Measurements from ENCODE around the gene FBXL7.

FBXL7 gene

DNA sequence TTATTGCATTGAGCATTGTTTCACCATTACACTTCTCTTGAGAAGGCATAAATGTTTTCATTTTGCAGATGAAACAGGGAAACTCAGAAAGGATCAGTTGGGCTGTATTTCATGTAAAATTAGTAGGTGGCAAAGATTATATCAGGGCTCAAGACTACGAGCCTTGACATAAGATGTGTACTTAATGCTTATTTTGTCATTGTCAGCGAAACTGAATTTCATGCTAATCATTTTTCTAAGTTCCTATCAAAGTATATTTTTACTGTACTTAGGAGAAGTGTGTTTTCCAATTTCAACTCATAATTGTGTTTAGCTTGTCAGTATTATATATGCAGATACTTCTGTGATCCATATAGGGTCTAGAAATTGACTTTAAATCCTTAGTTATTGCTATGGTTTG is 123.8 kb downstream of the FBXL7 start:
- no peak for DNase-seq

DNA sequence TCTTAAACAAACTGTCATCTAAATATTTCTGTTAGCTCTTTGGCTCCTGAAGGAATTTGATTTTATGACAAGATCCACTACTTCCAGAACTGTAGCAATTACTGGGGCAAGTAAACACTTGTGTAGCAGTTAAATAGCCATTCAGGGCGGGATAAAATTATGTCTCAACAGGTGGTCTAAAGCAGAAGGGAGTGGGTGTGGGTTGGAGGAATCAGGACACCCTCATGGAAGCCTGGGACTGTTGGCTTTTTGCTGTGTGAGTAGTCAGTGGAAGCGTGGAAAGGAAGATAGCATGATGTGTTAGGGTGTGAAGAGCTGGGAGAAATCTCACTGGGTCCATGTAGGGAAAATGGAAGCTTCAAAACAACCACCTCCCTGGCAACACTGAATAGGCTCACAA is 127.1 kb downstream of the FBXL7 start:
- DNase-seq: no peak

DNA sequence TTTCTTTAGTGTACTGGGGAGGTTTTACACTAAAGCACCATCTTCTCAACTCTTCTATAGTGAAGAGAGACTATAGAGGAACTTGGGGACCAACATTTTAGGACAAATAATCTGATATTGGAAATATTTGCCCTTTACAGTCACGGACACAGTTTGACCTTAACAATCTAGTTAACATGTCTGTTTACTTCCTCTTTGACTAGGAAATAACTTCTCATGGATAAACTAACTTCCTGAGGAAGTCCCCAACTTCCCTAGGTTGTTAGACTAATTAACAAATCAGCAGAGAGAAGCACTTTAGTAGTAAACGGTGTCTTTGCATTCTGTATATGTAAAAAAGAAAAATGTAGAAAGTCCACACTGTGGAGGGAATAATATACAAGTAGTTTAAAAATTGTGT is 127.7 kb downstream of the FBXL7 start:
- no peak for DNase-seq

DNA sequence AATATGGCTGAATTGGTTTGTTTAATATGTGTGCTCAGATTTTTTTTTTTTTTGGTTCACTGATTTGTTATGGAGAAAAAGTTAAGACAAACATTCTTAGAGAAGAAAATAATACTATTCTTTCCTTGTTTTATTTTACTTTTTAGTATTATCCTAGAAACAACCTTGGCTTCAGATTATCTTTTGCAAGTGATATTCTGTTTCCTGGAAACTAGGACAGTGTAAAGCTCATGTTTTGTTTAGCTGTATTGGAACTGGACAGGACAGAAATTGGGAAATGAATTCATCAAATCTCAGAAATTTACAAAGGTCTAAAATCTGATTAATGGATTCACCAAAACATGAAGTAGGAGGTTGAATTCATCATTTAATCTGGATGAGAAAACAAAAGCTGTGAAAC is 130.5 kb downstream of the FBXL7 start:
- no peak for DNase-seq

DNA sequence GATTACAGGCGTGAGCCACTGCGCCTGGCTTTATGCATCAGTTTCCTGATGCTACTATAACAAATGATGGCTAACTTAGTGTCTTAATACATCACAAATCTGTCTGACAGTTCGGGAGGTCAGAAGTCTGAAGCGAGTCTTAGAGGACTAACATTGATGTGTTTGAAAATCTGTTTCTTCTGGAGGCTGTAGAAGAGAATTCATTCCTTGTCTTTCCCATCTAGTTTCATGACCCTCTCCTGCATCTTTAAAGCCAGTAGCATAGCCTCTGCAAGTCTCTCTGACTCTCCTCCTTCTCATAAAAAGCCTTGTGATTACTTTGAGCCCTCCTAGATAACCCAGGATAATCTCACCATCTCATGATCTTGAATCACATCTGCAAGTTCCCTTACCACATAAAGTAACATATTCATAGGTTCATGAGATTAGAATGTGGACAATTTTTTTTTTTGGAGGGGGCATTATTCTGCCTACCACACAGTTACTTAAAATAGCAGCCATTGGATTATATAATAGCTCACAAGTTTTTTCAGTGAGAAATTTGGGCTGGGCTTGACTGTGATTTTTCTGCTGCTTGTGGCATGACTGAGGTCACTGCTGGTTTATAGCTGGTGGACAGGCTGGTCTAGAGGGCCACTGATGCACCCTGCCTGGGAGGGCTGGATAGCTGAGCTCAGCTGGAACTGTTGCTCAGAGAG is 134.8 kb downstream of the FBXL7 start:
- no peak for DNase-seq

DNA sequence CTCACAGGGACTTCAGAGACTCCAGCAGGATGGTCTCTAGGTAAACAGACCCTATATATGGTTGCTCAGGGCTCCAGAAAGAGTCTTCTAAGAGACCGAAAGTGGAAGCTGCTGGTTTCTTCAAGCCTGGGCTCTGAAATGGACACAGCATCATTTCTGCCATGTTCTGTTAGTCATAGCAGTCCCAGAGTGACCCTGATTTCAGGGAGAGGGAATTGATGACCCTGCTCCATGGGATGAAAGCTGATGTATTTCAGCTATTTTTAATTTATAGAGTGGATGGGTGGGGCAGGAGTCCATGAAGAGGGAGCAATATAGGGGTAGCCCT is 135.3 kb downstream of the FBXL7 start:
- DNase-seq: no peak

DNA sequence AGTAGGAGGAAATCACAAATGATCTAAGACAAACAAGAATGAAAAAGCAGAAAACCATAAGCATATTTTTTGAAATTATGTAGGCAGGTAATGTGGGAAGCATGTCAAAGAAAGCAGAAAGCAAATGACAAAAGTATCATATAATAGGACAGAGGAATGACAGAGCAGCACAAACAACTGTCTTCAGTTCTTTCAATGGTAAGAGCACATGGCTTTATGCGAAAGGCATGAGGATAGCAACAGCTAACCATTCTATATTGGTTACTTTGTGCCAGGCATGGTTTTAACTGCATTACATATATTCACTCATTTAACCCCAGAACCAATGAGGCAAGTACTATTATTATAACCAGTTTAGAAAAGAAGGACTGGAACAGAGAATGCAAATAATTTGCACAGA is 137.4 kb downstream of the FBXL7 start:
- no peak for DNase-seq

DNA sequence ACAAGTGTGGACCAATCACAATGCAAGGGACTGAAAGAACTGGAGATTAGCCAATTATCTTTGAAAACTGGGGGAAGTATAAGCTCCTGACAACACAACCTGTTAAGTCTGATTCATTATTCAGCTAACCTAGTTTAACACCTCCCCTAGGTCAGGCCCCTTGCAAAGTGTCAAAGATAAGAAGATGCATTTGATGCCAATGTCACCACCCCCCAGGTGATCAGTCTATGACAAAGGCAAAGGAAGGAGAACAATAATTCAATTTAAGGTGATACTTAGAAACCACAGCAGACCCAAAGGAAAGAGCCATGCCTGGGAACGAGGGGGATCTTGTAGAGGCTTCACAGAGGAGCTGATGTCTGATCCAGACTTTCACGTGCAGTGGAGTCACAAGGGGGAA is 137.9 kb downstream of the FBXL7 start:
- DNase-seq: no peak

DNA sequence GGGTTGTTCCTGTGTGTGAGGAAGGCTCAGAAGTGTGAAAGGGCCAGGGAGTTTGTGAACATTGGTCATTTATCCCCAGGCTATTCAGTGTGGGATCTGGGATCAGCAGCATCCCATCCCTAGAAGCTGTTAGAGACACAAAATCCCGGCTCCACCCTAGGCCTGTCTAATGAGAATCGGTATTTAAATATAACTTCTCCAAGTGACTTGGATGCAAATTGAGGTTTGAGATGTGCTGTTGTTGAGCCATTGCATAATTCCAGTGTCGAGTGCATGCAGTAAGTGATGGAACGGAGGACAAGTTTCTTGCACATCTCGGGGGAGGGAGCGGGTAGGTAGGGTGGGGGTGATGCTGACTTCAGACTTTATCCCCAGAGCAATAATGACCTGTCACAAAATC is 138.3 kb downstream of the FBXL7 start:
- no peak for DNase-seq

DNA sequence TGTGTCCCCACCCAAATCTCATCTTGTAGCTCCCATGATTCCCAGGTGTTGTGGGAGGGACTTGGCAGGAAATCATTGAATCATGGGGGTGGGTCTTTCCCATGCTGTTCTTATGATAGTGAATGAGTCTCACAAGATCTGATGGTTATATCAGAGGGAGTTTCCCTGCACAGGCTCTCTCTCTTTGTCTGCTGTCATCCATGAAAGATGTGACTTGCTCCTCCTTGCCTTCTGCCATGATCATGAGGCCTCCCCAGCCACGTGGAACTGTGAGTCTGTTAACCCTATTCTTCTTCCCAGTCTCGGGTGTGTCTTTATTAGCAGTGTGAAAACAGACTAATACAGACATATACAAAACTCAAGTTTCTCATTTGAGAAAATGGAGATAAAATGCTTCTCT is 139.3 kb downstream of the FBXL7 start:
- DNase-seq: no peak

DNA sequence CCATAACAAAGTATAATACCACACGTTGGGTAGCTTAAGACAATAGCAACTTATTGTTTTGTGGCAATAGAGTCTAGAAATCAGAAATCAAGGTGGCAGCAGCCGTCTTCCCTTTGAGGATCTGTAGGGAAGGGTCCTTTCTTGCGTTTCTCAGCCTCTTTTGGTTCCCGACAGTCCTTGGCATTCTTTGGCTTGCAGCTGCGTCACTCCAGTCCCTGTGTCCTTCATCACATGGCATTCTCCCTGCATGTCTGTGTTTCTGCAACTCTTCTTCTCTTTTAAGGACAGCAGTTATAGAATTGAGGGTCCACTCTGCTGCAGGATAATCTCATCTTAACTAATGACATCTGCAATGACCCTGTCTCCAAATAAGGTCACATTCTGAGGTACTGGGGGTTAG is 140.1 kb downstream of the FBXL7 start:
- DNase-seq: no peak

DNA sequence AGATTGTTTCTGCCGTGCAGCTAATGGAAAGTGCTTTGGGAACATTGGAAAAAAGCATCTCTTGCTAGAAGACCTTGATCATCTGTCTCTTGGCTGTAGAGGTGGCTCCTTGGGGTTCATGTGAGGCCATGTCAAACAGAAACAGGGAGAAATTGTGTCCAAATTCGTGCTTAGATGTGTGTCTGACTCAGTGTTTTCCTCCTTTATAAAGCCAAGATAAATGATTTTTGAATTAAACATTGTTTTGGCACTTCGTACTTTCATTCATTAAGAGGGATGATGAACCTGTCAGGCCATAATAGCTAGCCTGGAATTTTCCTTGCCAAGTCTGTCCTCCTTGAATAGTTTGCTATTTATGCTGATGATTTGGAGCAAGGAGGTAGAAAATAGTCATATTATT is 143.8 kb downstream of the FBXL7 start:
- no peak for DNase-seq

DNA sequence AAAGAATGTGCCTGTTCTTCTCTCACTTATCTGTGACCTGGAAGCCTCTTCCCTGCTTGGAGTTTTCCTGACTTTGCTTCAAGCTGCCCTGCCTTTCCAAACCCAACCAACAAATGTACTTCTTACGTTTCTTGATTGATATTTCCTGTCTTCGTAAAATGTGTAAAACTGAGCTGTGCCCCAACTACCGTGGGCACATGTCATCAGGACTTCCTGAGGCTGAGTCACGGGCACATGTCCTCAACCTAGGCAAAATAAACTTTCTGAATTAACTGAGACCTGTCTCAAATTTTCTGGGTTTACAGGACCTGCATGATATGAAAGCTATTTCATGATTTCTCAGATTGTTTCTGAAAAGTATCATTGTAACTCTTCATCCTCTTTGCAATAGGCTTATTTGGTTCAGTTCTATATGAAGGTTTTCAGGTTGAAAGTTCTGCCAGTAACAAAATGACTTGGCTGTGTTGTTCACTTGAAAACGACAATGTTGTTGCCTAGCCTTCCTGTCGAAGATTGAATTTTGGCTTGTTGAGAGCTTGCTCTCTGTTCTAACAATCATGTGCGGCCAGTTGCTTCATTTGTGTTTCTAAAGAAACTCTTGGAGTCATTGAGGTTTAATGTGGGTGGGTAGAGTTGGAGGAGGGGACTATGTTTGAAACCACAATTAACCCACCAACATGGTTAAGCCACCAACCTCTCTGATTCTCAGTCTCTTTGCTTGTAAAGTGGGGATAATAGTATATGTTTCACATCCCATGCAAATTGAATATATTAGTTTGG is 145.6 kb downstream of the FBXL7 start:
- DNase-seq: no peak

DNA sequence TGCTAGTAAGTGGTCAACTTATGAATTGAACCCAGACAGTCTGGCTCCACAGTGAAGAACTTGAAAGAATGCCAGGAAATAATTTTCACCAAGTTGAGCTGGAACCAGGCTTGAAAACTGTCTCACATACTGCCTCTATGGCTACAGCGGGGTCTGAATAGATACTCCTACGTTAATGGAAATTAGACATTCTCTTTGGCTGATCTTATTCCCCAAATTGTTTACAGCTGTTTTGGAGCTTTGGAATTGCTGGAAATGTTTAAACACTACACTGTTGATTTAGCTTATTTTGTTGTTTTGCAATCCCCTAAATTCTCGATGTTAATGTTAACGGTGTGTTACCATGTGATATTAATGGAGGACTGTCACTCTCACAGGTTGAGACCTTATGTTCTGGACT is 146.4 kb downstream of the FBXL7 start:
- DNase-seq: no peak

DNA sequence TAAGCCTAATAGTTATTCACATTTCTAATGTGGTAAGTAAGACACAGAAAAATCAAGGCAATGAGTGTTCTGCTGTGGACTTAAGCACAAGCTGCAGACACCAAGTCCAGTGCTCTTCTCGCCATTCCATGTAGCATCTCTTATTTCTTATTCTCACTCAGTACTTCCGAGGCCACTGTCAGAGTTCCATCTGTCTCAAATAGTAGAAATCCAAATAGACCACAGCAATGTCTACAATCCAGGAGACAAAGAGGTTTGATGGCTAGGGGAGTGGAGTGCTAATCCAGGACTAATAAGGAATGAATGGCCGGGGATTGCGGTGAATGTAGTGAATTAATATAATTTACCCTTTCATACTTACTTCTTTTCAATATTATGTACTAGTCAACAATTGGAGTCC is 147.3 kb downstream of the FBXL7 start:
- no peak for DNase-seq

DNA sequence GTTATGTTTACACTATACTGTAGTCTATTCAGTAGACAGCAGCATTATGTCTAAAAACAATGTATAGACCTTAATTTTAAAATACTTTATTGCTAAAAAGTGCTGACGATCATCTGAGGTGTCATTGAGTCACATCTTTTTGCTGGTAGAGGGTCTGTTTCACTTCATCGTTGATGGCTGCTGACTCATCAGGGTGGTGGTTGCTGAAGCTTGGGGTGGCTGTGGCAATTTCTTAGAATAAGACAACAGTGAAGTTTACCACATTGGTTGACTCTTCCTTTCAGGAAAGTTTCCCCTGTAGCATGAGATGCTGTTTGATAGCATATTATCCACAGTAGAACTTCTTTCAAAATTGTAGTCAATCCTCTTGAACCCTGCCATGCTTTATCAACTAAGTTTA is 150.3 kb downstream of the FBXL7 start:
- DNase-seq: no peak

DNA sequence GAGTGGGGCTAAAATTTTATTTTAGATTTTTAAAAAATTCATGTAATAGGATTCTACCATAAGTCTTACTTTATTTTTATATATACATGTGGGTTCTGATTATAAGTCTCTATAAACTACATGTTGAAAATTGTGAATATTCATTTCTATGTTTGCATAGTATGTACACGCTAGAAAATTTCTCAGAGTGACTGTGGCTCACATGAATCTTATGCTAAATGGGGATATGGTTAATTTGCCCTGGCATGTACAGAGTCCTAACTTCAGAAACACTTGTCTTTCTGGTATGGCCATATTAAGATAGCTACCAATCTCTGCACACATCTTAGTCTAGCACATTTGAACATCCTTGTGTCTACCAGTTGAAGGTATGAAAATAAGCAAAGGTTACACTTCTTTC is 154.8 kb downstream of the FBXL7 start:
- no peak for DNase-seq

DNA sequence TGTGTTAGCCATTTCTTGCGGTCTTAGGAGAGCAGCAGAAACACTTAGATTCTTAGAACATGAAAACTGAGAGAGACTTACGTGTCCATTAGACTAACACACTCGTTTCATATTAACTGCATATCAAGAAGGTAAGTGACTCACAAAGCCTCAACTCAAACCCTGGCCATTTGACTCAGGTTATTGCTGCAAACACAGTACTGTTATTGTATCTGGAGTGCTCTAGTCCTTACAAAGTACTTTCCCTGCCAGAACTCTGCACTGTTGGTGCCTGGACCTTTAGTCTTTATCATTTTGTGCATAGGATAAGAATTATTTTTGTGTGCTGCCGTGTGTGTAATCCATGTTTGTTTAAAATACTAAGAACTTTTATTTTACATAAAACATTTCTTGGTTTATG is 155.7 kb downstream of the FBXL7 start:
- DNase-seq: no peak

DNA sequence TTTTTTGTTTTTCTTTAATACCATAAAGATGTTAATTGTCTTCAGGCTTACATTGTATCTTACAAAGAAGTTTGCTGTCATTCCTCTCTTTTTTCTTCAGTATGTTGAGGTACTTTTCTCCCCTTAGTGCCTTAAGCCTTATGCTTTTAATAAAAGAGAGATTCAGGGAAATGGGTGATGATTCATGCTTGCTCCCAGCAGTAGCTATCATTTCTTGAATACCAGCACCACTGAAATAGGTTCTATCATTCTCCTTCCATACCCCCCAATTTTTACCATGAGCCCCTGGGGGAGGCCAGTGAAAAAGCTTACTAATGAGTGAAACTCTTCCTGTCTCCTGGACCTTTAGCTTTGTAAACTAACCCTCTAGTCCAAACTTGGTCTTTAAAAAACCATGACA is 165.0 kb downstream of the FBXL7 start:
- no peak for DNase-seq

DNA sequence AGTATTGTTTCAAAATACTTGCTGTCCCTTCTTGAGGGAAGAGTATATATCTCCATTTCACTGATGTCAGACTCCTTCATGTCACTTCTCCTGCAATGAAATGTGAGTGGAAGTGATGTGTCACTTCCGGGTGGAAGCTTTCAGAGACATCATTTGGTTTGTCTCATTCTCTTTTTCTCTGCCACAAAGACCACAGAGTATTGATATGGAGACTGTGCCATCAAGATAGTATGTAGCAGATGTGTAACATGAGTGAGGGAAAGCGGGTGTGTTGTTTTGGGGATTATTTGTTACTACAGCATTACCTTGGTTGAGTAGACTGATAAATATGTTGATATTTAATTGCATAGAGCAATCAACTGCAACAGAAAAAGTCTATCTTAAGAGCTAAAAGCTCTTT is 169.8 kb downstream of the FBXL7 start:
- DNase-seq: no peak

DNA sequence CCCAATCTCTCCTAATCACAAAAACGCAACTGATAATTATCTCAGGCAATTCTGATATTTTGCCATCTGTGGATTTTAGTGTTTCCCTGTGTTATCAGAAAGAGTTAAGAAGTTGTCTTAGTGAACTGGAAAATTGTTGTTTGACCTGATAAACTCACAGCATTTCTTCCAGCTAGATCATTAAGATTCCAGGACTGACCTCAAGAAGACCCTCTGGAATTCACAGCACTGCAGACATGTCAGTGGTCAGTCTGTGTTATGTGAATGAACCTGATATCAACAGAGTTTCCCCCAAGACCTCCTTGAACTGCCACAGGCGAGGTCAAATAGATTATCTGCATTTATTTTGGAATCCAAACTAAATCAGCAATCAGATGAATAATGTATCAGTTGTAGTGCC is 174.7 kb downstream of the FBXL7 start:
- no peak for DNase-seq

DNA sequence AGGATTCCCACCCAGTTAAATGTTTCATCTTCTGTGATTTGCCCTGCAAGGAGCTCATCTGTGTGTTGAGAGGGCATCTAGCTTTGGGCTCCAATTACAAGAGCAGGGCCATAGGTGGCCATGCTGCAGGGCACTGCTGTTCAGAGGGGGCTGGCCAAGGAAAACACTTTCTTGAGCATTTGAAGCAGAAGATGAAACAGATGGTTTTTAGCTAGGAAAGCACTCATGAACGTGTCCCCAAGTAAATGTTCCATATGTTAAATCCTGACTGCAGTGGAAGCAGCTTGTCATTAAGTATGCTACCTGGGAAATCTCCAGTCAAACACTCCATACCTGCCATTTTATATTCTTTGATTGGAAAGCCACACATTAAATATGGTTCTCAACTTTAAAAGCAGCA is 176.6 kb downstream of the FBXL7 start:
- DNase-seq: no peak

DNA sequence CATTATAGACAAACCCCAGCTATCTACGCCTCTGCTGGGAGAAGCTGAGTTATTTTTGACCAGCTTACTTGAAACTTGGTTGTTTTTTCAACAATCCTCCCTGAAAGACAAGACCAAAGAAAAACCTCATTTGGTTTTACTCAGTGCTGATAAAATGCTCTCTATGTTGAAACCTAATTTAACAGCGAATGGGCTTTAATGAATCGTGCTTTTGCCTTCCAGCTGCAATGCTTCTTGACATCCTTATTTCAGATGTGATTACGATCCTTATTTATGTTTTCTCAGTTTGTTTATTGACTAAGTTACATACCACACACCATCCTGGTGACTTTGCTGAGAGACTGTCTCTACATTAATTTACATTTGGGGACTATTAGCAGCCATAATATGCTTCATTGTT is 179.2 kb downstream of the FBXL7 start:
- no peak for DNase-seq

DNA sequence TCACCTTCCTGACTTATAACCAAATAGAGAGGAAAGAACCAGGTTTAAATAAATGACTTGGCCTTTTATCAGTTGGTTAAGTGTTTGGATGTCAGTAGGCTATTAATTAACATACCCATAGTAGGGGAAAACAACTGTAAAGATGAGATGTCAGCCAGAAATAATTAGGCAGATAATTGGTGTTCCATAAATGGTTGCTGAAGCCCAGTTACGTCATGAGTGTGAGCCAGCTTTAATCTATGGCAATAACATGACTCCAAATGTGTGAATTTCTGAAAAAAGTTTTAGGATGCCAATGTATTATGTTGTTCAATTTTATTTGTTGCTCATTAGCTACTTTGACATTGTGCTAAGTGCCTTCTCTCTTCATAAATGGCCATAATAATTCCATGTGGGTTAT is 180.5 kb downstream of the FBXL7 start:
- DNase-seq: no peak

DNA sequence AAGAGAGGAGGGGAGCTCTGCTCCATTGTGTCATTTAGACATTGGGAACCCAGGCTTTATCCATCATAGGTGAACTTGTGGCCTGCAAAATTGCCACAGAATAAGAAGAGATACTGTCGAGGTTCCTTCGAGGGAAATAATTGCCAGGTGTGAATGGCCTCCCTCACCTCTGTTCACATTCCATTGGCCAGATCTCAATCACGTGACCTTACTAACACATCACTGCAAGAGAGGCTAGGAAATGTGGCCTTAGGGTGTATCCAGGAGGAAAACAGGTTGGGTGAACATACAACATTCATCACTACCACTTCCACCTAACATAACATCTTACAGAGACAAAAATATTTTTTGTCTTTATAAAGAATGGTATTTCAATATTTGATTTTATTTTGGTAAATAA is 182.1 kb downstream of the FBXL7 start:
- DNase-seq: no peak
